Hematopoietic multipotent progenitor cell treated with erythropoietin and hydrocortisone succinate and interleukin-3 and kit ligand, for 4 days (in vitro differentiated cells): Measurements from ENCODE around the gene KANSL1L.

Experiments
- DNase-seq: peaks from one replicate; pipeline ENCODE4 v3.0.0-alpha.2; 2015

Gene KANSL1L

DNA sequence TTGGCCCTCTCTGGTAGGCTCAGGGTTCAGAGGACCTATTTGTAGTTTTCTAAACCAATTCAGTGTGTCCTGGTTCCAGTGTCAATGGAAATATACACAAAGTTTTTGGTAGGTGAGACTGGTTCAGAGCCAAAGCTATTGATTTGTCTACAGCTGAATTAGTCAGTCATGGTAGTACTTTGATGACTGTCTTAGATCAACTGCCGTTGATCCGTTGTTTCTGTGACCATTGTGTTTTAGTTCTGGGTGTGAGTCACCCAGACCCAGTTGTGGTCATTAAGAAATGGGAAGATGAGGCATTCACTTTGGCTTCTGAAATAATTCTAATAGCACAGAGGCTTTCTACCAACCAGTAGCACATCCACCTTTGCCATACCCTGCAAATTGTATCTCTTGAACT, 184.8 kb downstream of the KANSL1L start:
- DNase-seq, result no peak

DNA sequence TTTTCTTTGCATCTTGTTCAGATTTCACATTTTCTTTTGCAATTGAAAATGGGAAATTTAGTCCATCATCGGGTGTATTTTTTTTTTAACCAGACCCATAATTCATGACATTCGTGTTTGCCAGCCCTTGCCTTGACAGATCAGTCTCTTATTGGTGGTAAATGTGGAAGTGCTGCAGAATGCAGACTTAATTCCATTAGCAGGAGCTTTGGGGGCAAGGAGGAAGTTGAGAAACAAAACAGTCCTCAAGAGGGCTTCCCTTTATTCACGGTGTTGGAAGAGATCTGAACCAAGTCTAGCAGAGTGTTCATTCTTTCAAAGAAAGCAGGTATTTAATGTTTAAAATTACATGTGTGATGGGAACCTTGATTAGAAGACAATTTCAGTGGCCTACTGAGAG, 185.3 kb downstream of the KANSL1L start:
- peak; percentile 79 for DNase-seq

DNA sequence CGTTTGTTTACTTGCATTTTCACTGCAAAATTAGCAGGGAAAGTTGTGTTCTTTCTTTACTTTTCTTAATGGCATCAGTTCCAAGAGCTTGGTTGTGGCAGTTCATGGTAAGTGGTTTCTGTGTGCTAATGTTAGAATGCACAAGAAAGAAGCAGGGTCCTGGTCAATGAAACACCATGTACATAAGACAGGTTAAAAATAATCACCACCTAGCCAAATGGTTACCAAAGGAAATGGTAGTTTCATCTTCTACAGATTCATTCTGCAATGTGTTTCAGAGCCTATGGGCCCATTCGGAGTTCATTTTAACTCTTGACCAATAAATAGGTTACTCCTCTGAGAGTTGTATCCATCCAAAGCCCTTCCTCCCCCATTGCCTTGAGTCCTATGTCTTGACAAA, 186.9 kb downstream of the KANSL1L start:
- no peak for DNase-seq

DNA sequence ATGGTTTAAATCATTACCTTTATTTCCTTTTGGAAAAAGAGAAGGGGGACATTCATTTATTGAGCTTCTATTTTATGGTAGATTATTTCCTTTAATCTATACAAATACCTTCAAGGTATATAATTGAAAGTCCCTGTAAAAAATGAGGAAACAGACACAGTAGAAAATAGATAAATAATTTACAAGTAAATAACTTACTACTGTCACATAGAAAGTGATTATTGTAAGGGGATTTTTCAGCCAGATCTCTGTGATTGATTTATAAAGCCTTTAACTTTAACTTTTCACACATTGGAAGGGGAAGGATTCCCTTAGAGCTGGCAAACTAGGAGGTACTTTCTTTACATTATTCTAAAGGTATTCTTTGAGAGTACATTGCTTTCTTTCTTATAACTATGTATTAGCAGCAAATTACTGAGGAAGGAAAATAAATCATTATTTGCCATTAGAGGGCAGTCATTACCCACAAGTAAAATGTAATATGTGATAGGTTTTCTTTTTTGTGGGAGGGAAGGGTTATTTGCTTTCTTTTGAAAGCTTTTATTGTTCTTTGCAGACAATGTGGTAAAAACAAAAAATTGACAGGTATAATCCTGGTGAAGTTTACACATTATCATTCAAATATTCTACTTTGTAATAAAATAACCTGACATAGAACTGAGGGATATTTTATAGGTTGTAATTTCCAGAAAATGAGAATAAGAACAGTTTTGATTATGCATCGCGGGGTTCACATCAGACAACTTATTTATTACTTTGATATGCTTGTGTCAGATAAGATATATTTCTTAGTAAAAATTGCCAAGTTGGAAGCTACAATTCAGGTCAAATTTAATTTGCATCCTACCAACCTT, 193.6 kb downstream of the KANSL1L start:
- peak; percentile 79 for DNase-seq

DNA sequence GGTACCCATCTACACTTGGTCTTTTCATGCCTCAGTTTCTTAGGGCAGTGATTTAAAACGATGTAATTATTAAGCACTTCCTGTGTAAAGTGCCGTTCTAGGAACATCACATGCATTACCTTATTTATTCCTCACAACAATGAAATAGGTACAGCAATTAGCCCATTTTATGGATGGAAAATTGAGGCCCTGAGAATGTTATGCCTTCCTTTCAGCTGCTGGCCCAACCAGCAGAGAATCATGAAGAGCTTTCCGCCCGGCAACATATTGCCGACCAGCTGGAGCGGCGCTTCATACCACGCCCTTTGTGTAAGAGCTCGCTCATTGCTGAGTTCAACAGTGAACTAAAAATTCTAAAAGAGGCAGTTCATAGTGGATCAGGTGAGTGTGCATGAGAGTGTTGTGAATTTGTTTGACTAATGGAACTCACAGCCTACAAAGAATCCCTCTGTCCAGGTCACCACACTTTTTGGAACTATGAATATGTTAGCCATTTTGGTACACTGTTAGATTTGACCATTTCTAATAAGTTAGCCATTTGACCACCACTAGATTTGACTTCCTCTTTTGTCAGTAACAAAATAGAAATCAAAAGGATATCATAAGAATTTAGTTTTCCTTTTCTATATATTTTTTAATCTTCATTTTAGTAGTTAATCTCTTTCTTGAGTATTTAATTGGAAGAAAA, 194.4 kb downstream of the KANSL1L start:
- DNase-seq, result no peak

DNA sequence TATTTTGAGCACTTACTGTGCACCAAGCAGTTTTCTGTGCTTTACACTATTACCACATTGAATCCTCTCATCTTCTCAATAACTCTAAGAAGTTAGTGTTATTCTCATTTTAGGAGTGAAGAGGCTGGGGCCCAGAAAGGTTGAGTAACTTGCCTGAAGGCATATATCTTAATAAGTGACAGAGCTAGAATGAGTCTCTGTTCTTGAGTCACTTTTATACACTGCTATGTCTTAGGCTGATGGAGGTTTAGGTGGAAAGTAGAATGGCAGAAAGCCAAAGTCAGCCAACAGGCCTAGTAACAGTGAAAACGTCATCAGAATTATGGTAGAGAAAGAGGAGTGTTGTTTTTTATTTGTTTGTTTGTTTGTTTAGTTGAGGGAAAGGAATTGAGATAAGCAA, 196.6 kb downstream of the KANSL1L start:
- no peak for DNase-seq

DNA sequence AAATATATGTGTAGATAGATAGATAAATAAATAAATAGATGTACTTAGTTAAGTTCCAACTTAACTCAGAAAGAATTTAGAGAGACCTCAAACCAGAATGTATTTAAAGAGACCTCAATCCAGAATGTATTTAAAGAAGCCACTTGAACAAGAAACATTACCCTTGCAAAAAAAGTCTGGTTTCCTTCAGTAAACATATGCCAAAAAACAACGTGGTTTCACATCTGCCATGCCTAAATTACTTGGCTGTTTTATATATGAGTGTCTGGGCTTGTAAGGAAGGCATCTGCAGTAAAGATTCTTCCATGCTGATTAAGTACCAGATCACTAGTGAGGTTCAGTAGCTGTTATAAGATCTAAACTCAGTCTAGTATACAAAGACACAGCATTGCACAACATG, 197.9 kb downstream of the KANSL1L start:
- DNase-seq, result no peak
